GM12891 (cell line): ENCODE results near the gene AGMO.

Source experiments
- POLR2A ChIP-seq: IDR thresholded peaks from 2 replicates; pipeline ENCODE4 v1.6.1; 2011; ENCODE audit warnings: low read depth, low read length, control low read depth
- POLR2AphosphoS5 ChIP-seq: IDR thresholded peaks from 2 replicates; pipeline ENCODE4 v1.6.1; 2011; ENCODE audit warnings: low read depth, low read length, control low read depth
- POU2F2 ChIP-seq: IDR thresholded peaks from 2 replicates; pipeline ENCODE4 v1.6.1; 2011; ENCODE audit warnings: low read depth, mild to moderate bottlenecking, control low read depth, low read length, moderate library complexity
- SPI1 ChIP-seq: IDR thresholded peaks from 2 replicates; pipeline ENCODE4 v1.6.1; 2011; ENCODE audit warnings: low read depth, low read length, control low read depth
- TAF1 ChIP-seq: IDR thresholded peaks from 2 replicates; pipeline ENCODE4 v1.6.1; 2011; ENCODE audit warnings: low read depth, low read length, control low read depth

DNA sequence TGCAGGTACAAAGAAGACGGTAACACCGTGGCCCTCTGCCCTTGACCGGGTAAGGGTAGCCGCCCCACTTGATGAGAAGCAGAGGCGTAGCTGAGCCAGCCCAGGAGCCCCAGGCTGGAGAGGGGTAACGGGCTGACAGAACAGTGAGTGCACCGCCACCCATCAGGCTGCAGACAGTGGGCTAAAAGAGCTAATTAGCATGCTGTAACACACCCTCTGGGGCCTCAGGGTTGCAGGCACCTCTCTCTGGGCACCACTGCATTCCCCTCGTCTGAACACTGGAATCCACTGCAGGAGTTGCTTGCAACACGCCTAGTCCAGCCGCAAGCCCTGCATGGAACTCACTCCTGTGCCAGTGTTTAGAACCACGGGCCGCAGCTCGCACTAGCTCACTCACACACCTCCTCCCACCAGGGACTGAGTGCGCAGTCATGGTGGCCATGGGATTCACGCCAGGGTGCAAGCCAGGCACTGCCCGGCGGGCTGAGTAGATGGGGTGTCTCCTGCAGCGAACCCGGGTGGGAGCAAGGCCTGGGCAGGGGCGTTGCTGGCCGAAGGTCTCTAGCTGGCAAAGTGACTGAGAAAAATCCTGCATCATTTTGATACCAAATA, 36.1 kb downstream of the AGMO start:
- TF ChIP-seq POLR2A (no peak), POLR2AphosphoS5 (no peak), SPI1 (no peak), TAF1 (no peak), POU2F2 (no peak)
